K562 (cell line): ENCODE measurements around the gene EIF4E3. TPM values are rescaled to one million over a fixed set of nuclear protein-coding genes. Genes with fewer than 3 reads are reported as not detected.

Experiments
- ATAC-seq: fragments of 200-7000 bp; cut with Tn5 transposase; 3 replicates; pipeline ENCODE4 v1.9.1; 2020; ENCODE audit warnings: moderate library complexity
- BruUV-seq: library from RNA; stranded (reverse); fragments of 400-500 nt; replicated peaks from 2 replicates; lab custom pipeline; 2021; lab: Mats Ljungman, UMichigan
- CTCF ChIA-PET: fragments of 300-600 bp; formaldehyde crosslinking; extraction: SDS; loops from one replicate; lab custom pipeline; 2021; ENCODE audit warnings: low intra/inter-chr PET ratio; lab: Yijun Ruan, JAX
- POLR2A ChIA-PET: fragments of 300-600, 350-650 bp; sonication (Branson Sonifier 250); formaldehyde crosslinking; extraction: SDS; loops from one replicate; lab custom pipeline; 2021; ENCODE audit warnings: antibody characterized with exemption, inconsistent platforms; lab: Yijun Ruan, JAX
- DNase-seq, 4 experiments: peaks; one replicate each; pipeline versions ENCODE4 v3.0.0 to v3.0.0-alpha.2; 2011 to 2018; ENCODE audit warnings: low spot score in 3 of 4, mixed read lengths in 3 of 4; ENCODE audit errors: extremely low read depth in 1 of 4
- FAIRE-seq: peaks from 2 replicates; lab custom pipeline; 2011; peaks lifted over from hg19 to GRCh38; lab: Jason Lieb, UNC
- H2AFZ ChIP-seq: 2 replicates; pipeline ENCODE4 v1.6.0; 2011; ENCODE audit warnings: low read depth, low read length, control low read depth, inconsistent platforms
- H3K27ac ChIP-seq: fragments of 200-600 bp; 3 replicates; pipeline ENCODE4 v1.8.0; 2011; ENCODE audit warnings: low read depth, mild to moderate bottlenecking, control low read depth, inconsistent platforms, low read length, moderate library complexity, mixed read lengths; ENCODE audit errors: extremely low read depth
- H3K27me3 ChIP-seq, 2 experiments: fragments of 300-600 bp in 1 of 2; 2 replicates in 1 of 2; 3 replicates in 1 of 2; pipeline versions ENCODE4 v1.6.0 to v1.8.0; 2011; ENCODE audit warnings: inconsistent platforms in 2 of 2, low read length in 2 of 2, mild to moderate bottlenecking in 1 of 2, mixed read lengths in 1 of 2, moderate library complexity in 1 of 2; ENCODE audit not compliant: control insufficient read depth in 2 of 2, insufficient read depth in 2 of 2
- H3K36me3 ChIP-seq: fragments of 300-600 bp; 3 replicates; pipeline ENCODE4 v1.8.0; 2011; ENCODE audit warnings: mild to moderate bottlenecking, low read length, inconsistent platforms; ENCODE audit not compliant: control insufficient read depth, insufficient read depth
- H3K4me1 ChIP-seq, 2 experiments: fragments of 200-600 bp in 1 of 2; replicated peaks in 1 of 2; 2 replicates in 1 of 2; 3 replicates in 1 of 2; pipeline versions ENCODE4 v1.5.1 to v1.8.0; 2011; ENCODE audit warnings: inconsistent platforms in 2 of 2, low read length in 2 of 2, mild to moderate bottlenecking in 1 of 2, mixed read lengths in 1 of 2, moderate library complexity in 1 of 2; ENCODE audit not compliant: control insufficient read depth in 2 of 2, insufficient read depth in 2 of 2
- H3K4me2 ChIP-seq: 2 replicates; pipeline ENCODE4 v1.6.1; 2011; ENCODE audit warnings: low read length, control low read depth, inconsistent platforms, mixed read lengths; ENCODE audit not compliant: insufficient read depth
- H3K4me3 ChIP-seq: fragments of 200-600 bp; sonication (generic), shearing (Covaris generic); 2 replicates; pipeline ENCODE4 v1.5.1; 2016; ENCODE audit warnings: control low read depth, inconsistent platforms
- H3K79me2 ChIP-seq: fragments of 200-600 bp; 3 replicates; pipeline ENCODE4 v1.8.0; 2011; ENCODE audit warnings: low read length, inconsistent platforms; ENCODE audit not compliant: control insufficient read depth, insufficient read depth
- H3K9ac ChIP-seq, 2 experiments: 2 replicates each; pipeline versions ENCODE4 v1.6.0 to v1.6.1; 2011; ENCODE audit warnings: low read depth in 2 of 2, low read length in 2 of 2, control low read depth in 1 of 2, inconsistent platforms in 1 of 2, mild to moderate bottlenecking in 1 of 2, mixed read lengths in 1 of 2; ENCODE audit not compliant: insufficient read depth in 1 of 2
- H3K9me1 ChIP-seq: one replicate; pipeline ENCODE4 v1.6.0; 2011; ENCODE audit warnings: inconsistent platforms, mild to moderate bottlenecking, low read length, moderate library complexity; ENCODE audit not compliant: control insufficient read depth, insufficient read depth
- H3K9me3 ChIP-seq: replicated peaks from 2 replicates; pipeline ENCODE4 v1.5.1; 2011; ENCODE audit warnings: low read depth, low read length, inconsistent platforms; ENCODE audit not compliant: control insufficient read depth, insufficient read depth
- H4K20me1 ChIP-seq: replicated peaks from 2 replicates; pipeline ENCODE4 v1.6.1; 2011; ENCODE audit warnings: low read length, inconsistent platforms, mixed read lengths; ENCODE audit not compliant: control insufficient read depth, insufficient read depth
- BRD4 ChIP-seq: fragments of 200-600 bp; sonication (generic); IDR thresholded peaks from 2 replicates; pipeline ENCODE4 v1.6.1; 2017; ENCODE audit warnings: inconsistent platforms
- FOXA3 ChIP-seq, 2 experiments: fragments of 450-650 bp in 1 of 2; sonication (generic) in 1 of 2; formaldehyde crosslinking; IDR thresholded peaks in 1 of 2; conservative IDR thresholded peaks in 1 of 2; 2 replicates each; pipeline versions ENCODE4 v1.4.0 to v1.8.0; 2020 to 2022; ENCODE audit warnings: mild to moderate bottlenecking in 2 of 2, missing genetic modification reagents in 1 of 2
- NR4A1 ChIP-seq, 2 experiments: fragments of 250-450 bp in 1 of 2; fragments of 450-650 bp in 1 of 2; sonication (Bioruptor Pico) in 1 of 2; IDR thresholded peaks; 2 replicates each; pipeline versions ENCODE4 v1.4.0 to v1.6.1; 2016 to 2020; ENCODE audit warnings: mild to moderate bottlenecking in 2 of 2, missing compliant biosample characterization in 1 of 2, missing genetic modification characterization in 1 of 2, moderate library complexity in 1 of 2
- POLR3G ChIP-seq: IDR thresholded peaks from 2 replicates; pipeline ENCODE4 v1.6.1; 2011; ENCODE audit not compliant: insufficient read length, insufficient replicate concordance; ENCODE audit errors: extremely low read depth
- SMAD3 ChIP-seq: fragments of 450-650 bp; formaldehyde crosslinking; conservative IDR thresholded peaks from 2 replicates; pipeline ENCODE4 v1.4.0; 2020; ENCODE audit warnings: mild to moderate bottlenecking
- TRIM25 ChIP-seq: fragments of 450-650 bp; IDR thresholded peaks from 2 replicates; pipeline ENCODE4 v1.7.0; 2016; ENCODE audit warnings: borderline replicate concordance
- ZBTB17 ChIP-seq: fragments of 450-650 bp; formaldehyde crosslinking; IDR thresholded peaks from 2 replicates; pipeline ENCODE4 v1.4.0; 2020; ENCODE audit warnings: mild to moderate bottlenecking
- ZNF583 ChIP-seq: fragments of 250-450 bp; sonication (Bioruptor Pico); IDR thresholded peaks from 2 replicates; pipeline ENCODE4 v1.4.0; 2020
- ZSCAN29 ChIP-seq: fragments of 450-650 bp; IDR thresholded peaks from 2 replicates; pipeline ENCODE4 v1.6.1; 2017
- WGBS: fragments of 100-300 bp; shearing (Covaris generic); methylation state at CpG from one replicate; pipeline ENCODE4 v1.1.6; 2016; ENCODE audit warnings: low coverage, mixed read lengths; ENCODE audit not compliant: insufficient coverage; ENCODE audit errors: missing lambda C conversion rate; 5-methylcytosine and 5-hydroxymethylcytosine counted together
- in situ Hi-C: fragments of 300-500 bp; cut with MboI; formaldehyde crosslinking; loops from 4 replicates; pipeline ENCODE4 v1.15.0; 2018; ENCODE audit warnings: inconsistent platforms, mixed read lengths
- intact Hi-C: fragments of 100-400 bp; cut with micrococcal nuclease; formaldehyde crosslinking; loops from 2 replicates; pipeline ENCODE4 v1.14.2; 2022
- polyA plus RNA-seq, 8 experiments: library from polyadenylated mRNA; depleted of rRNA in 4 of 8; stranded (reverse) in 5 of 8; unstranded in 3 of 8; fragments of >200 nt; fragmentation: Nextera tagmentation in 2 of 8; fragmentation: Illumina TruSeq in 1 of 8; extraction: Ambion mirVana in 2 of 8; extraction: Trizol in 1 of 8; gene quantifications; 2 replicates each; pipeline versions ENCODE4 v1.2.1 to v1.2.3, GENCODE V29; 2011 to 2014; ENCODE audit warnings: inconsistent platforms in 1 of 8, missing spikeins in 1 of 8
- total RNA-seq, 7 experiments: library from RNA; depleted of rRNA in 6 of 7; stranded (reverse); fragments of >200 nt in 6 of 7; fragmentation: Illumina TruSeq in 2 of 7; extraction: Trizol in 2 of 7; gene quantifications; 2 replicates each; pipeline versions ENCODE4 v1.2.1 to v1.2.3, GENCODE V29; 2011 to 2021; ENCODE audit warnings: low replicate concordance in 1 of 7
- TF ChIP-seq, protein P1 (sequence below): fragments of 250-450 bp; sonication (Bioruptor Pico); IDR thresholded peaks from 2 replicates; pipeline ENCODE4 v1.5.0; 2021; ENCODE audit warnings: mild to moderate bottlenecking, moderate library complexity
- TF ChIP-seq, protein P2 (sequence below), 2 experiments: fragments of 150-350 bp in 1 of 2; IDR thresholded peaks; 2 replicates each; pipeline ENCODE4 v1.6.1; 2012 to 2016; ENCODE audit warnings: low read depth in 2 of 2, low read length in 2 of 2, mild to moderate bottlenecking in 1 of 2, moderate library complexity in 1 of 2

The EIF4E3 gene
- total and polyA plus RNA-seq, 9 of the 15 experiments (the other 6 are each of a cell fraction or from before 2014, with no cell fraction given), result 0.18 to 2.5 (median 1.1) TPM

- no peaks in the 10 kb centered on the region for H3K36me3 ChIP-seq
- H4K20me1 ChIP-seq, result no peaks in the 10 kb centered on the region
- BruUV-seq, result no TSS peak
- ATAC-seq (no peak), FAIRE-seq (no peak), DNase-seq (no peak)
- POLR2A ChIA-PET, result no interaction called here
- peaks cover 0 to 5% of the 10 kb centered on the region in 2 experiments; a peak in 3 of 5 replicates for H3K27me3 ChIP-seq
- TF ChIP-seq TRIM25 (no peak), NR4A1 (CRISPR knock-in tag; IDR thresholded peaks at IDR 0.05) (no peak), NR4A1 (tag; IDR thresholded peaks at IDR 0.05) (no peak), ZBTB17 (CRISPR knock-in tag) (no peak), FOXA3 (CRISPR knock-in tag; conservative IDR thresholded peaks at IDR 0.05 in 1 of 2, IDR thresholded peaks at IDR 0.05 in 1 of 2) (no peak), ZSCAN29 (no peak), BRD4 (no peak), SMAD3 (CRISPR knock-in tag) (no peak), POLR3G (no peak), ZNF583 (CRISPR knock-in tag) (no peak)
- TF ChIP-seq, protein P1, sequence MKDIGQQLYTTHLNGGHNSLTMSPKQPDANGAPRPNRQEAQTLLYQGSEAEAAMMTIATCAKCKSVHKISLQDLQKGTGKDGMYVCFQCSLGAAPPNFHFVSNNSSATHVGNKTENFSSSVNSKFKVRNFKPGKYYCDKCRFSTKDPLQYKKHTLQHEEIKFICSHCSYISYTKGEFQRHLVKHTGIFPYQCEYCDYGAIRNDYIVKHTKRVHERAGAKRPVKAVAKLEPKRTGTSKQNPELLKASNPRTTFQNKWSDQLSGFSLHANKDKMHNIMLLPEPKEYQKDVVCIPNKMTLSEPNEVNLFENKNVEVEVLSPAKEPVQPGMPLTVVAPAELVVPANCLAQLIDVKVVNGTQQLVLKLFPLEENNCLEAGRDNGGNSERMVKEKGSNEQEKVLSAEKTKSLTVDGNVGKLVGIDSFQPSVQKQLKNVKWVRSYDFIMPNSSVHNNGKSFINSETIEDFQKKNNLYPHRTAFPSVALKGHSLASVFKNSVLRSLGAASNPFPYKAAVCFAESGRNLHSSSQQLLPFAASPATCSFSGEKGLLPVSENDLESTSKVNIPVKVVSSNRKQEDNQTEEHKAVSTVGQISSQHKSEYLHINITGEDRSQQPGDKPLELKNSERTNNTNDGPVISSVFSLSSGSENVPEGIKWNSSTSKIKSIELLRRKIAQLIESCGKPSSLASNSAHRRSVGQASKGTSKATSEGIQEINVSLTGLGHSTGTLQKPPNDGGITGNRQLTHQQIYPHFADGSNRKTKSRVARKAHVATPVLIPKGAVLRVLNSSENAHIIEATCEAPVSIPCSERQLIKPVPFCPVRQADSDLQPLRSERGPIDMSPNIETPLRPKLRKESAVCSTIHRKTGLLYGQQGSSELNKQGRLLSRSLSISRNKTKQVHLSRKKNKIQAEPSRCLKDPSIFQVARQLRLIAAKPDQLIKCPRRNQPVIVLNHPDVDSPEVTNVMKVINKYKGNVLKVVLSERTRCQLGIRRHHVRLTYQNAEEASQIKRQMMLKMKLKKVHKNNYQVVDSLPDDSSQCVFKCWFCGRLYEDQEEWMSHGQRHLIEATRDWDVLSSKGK (CRISPR knock-in tag), result no peak
- TF ChIP-seq, protein P2, sequence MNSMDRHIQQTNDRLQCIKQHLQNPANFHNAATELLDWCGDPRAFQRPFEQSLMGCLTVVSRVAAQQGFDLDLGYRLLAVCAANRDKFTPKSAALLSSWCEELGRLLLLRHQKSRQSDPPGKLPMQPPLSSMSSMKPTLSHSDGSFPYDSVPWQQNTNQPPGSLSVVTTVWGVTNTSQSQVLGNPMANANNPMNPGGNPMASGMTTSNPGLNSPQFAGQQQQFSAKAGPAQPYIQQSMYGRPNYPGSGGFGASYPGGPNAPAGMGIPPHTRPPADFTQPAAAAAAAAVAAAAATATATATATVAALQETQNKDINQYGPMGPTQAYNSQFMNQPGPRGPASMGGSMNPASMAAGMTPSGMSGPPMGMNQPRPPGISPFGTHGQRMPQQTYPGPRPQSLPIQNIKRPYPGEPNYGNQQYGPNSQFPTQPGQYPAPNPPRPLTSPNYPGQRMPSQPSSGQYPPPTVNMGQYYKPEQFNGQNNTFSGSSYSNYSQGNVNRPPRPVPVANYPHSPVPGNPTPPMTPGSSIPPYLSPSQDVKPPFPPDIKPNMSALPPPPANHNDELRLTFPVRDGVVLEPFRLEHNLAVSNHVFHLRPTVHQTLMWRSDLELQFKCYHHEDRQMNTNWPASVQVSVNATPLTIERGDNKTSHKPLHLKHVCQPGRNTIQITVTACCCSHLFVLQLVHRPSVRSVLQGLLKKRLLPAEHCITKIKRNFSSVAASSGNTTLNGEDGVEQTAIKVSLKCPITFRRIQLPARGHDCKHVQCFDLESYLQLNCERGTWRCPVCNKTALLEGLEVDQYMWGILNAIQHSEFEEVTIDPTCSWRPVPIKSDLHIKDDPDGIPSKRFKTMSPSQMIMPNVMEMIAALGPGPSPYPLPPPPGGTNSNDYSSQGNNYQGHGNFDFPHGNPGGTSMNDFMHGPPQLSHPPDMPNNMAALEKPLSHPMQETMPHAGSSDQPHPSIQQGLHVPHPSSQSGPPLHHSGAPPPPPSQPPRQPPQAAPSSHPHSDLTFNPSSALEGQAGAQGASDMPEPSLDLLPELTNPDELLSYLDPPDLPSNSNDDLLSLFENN (IDR thresholded peaks at IDR 0.05; ENCODE audit: low read depth in 2 of 2, low read length in 2 of 2), result no peak
- H3K9me3 ChIP-seq, result no peaks in the 10 kb centered on the region
- in situ Hi-C loops, result no loop called here
- no peak within 1 kb of the TSS for H3K9ac ChIP-seq
- CTCF ChIA-PET, result no interaction called here
- 82% methylated on average over 13 of the region's 131 CpGs for WGBS
- H3K79me2 ChIP-seq, result no peaks in the 10 kb centered on the region
- no peak within 1 kb of the TSS for H3K27ac ChIP-seq
- H3K4me2 ChIP-seq, result no peak within 1 kb of the TSS
- no peak within 1 kb of the TSS for H2AFZ ChIP-seq
- H3K9me1 ChIP-seq, result no peaks in the 10 kb centered on the region
- intact Hi-C loops, result no loop called here
- no peak within 1 kb of the TSS for H3K4me3 ChIP-seq
- no peaks in the 10 kb centered on the region for H3K4me1 ChIP-seq
Observed at GRCh38 chr3:71753701-71754609, 28.8 kb upstream of the EIF4E3 start, which contains the start of gene GPR27. GPR27 (plus strand) TSS chr3:71753855; CDS start chr3:71754050, 195 bp downstream.
